22Rv1 (cell line): ENCODE measurements around the gene TXNRD3.

Experiments used
- ZFX ChIP-seq: fragments of 450-650 bp; IDR thresholded peaks from 2 replicates; pipeline ENCODE4 v1.6.1; 2017; ENCODE audit warnings: antibody characterized with exemption, borderline replicate concordance
- TF ChIP-seq, protein P1 (sequence below): fragments of 450-650 bp; IDR thresholded peaks from 2 replicates; pipeline ENCODE4 v1.5.1; 2017; ENCODE audit warnings: mild to moderate bottlenecking

DNA sequence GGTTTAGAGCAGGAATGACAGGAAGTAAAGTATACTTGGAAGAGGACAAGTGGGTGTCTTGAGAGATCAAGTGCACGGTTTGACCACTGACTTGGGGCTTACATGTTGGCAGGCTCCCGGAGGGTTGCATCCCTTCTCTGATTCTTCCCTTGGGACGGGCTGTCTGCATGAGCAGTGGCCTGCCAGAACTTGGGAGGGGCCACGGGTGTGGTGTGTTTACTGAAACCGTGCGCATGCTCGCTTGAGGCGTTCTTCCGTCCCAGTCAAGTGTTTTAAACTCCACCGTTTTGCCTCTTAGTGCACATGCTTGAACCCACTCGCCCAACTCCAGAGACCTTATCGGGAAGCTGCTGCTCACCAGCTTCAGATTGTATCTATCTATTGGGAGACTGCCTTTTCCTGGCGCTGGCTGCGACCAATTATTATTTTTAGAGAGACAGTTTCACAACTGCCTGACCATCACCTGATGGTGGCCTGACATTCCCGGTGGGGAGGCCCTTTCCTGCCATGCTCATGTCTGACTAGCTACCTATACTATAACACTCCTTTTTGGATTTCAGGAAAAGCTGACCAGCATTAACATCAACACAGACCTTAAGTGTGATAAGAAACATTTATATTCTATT is 81.3 kb downstream of the TXNRD3 start:
- TF ChIP-seq, protein P1, sequence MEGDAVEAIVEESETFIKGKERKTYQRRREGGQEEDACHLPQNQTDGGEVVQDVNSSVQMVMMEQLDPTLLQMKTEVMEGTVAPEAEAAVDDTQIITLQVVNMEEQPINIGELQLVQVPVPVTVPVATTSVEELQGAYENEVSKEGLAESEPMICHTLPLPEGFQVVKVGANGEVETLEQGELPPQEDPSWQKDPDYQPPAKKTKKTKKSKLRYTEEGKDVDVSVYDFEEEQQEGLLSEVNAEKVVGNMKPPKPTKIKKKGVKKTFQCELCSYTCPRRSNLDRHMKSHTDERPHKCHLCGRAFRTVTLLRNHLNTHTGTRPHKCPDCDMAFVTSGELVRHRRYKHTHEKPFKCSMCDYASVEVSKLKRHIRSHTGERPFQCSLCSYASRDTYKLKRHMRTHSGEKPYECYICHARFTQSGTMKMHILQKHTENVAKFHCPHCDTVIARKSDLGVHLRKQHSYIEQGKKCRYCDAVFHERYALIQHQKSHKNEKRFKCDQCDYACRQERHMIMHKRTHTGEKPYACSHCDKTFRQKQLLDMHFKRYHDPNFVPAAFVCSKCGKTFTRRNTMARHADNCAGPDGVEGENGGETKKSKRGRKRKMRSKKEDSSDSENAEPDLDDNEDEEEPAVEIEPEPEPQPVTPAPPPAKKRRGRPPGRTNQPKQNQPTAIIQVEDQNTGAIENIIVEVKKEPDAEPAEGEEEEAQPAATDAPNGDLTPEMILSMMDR = no peak
- no peak for TF ChIP-seq ZFX
